GM12865 (cell line): ENCODE data around the gene PJA1.

Experiments
- DNase-seq: peaks from one replicate; pipeline ENCODE4 v3.0.0; 2010; ENCODE audit warnings: low read depth
- H3K4me3 ChIP-seq: 2 replicates; pipeline ENCODE4 v1.5.1; 2011; ENCODE audit warnings: mild to moderate bottlenecking, low read depth, low read length, control low read depth
- CTCF ChIP-seq: IDR thresholded peaks from 2 replicates; pipeline ENCODE4 v1.5.1; 2011; ENCODE audit warnings: low read length, control low read depth, low read depth, inconsistent platforms; ENCODE audit not compliant: insufficient read depth; ENCODE audit errors: missing control alignments

PJA1 gene

GRCh38 chrX:69177511-69178162 lies 12.4 kb upstream of the PJA1 start:
- TF ChIP-seq CTCF: no peak

GRCh38 chrX:69176053-69176452 lies 10.8 kb upstream of the PJA1 start:
- DNase-seq: no peak
- no peak overlapping the region for H3K4me3 ChIP-seq
- TF ChIP-seq CTCF: no peak

More at GRCh38 chrX:69177511-69178162, 12.4 kb upstream of the PJA1 start:
- no peak overlapping the region for H3K4me3 ChIP-seq
- no peak for DNase-seq

GRCh38 chrX:69173906-69174305 lies 8.7 kb upstream of the PJA1 start:
- no peak for DNase-seq
- no peak for TF ChIP-seq CTCF
- no peak overlapping the region for H3K4me3 ChIP-seq

- TF ChIP-seq CTCF: no peak
- no peak overlapping the region for H3K4me3 ChIP-seq
- DNase-seq: no peak
Observed at GRCh38 chrX:69172937-69173336, 7.7 kb upstream of the PJA1 start.

- no peak for DNase-seq
- no peak overlapping the region for H3K4me3 ChIP-seq
- TF ChIP-seq CTCF: no peak
Observed at GRCh38 chrX:69170319-69170718, 5.1 kb upstream of the PJA1 start.

- TF ChIP-seq CTCF: no peak
- DNase-seq: peak; percentile 57
- H3K4me3 ChIP-seq: peak overlapping the region; percentile 74
Observed at GRCh38 chrX:69163936-69164741, 1.1 kb downstream of the PJA1 start.
